AG04449 (cell line): ENCODE data around the gene TMED6.

Experiments
- CTCF ChIA-PET: fragments of 350-600 bp; formaldehyde crosslinking; extraction: SDS; loops from one replicate; lab custom pipeline; 2021; ENCODE audit warnings: antibody characterized with exemption; lab: Yijun Ruan, JAX
- POLR2A ChIA-PET: fragments of 400-600, 350-600 bp; formaldehyde crosslinking; extraction: SDS; loops from one replicate; lab custom pipeline; 2020; ENCODE audit warnings: antibody characterized with exemption, inconsistent platforms; lab: Yijun Ruan, JAX
- DNase-seq: peaks from one replicate; pipeline ENCODE4 v3.0.0-alpha.2; 2010; ENCODE audit warnings: low read depth, low spot score
- H3K4me3 ChIP-seq: 2 replicates; pipeline ENCODE4 v1.5.1; 2011; ENCODE audit warnings: low read depth, mild to moderate bottlenecking, control low read depth, low read length
- CTCF ChIP-seq: IDR thresholded peaks from one replicate; pipeline ENCODE4 v1.5.1; 2011; ENCODE audit warnings: mild to moderate bottlenecking, moderate library complexity, low read length, control low read depth, inconsistent platforms; ENCODE audit not compliant: insufficient read depth; ENCODE audit errors: missing control alignments

Gene TMED6

DNA sequence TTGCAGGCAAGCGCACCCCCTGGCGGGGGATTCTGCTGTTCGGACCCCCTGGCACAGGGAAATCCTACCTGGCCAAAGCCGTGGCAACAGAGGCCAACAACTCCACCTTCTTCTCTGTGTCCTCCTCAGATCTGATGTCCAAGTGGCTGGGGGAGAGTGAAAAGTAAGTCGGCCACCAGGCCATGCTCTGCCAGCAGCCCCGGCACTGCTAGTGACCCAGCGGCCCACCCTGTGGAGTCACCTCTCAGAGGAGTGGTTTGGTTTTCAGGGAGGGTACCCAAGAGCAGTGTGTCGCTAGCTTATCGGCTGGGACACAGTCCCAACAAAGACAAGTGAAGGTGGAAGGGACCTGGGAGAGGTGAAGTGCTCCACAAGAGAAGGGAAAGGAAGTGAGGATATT is 32.2 kb downstream of the TMED6 start:
- POLR2A ChIA-PET, result no interaction called here
- CTCF ChIA-PET, result interaction anchor here (1.0 to 1.9 kb wide), 3 partner anchors 9 to 435 kb away, joined by 4 read pairs; partner anchors contain the start of genes NOB1 and PDF
- TF ChIP-seq CTCF, result no peak
- no peak for DNase-seq
- no peak overlapping the region for H3K4me3 ChIP-seq

- no peak overlapping the region for H3K4me3 ChIP-seq
- DNase-seq, result no peak
- POLR2A ChIA-PET, result no interaction called here
- CTCF ChIA-PET, result interaction anchor here (1.0 to 1.9 kb wide), 3 partner anchors 10 to 436 kb away, joined by 4 read pairs; partner anchors contain the start of genes NOB1 and PDF
- TF ChIP-seq CTCF, result no peak
These were observed 32.7 kb downstream of the TMED6 start for GRCh38 chr16:69318911-69319289.

GRCh38 chr16:69318177-69318910 is 33.2 kb downstream of the TMED6 start:
- CTCF ChIA-PET, result interaction anchor here (1.7 to 1.9 kb wide), 2 partner anchors 10 to 436 kb away, joined by 4 read pairs; partner anchors contain the start of gene NOB1
- no peak for DNase-seq
- no peak overlapping the region for H3K4me3 ChIP-seq
- no peak for TF ChIP-seq CTCF
- POLR2A ChIA-PET, result interaction anchor here (0.6 kb wide), 1 partner anchor 8 kb away, joined by 3 read pairs; no protein-coding TSS in a partner anchor

- no peak overlapping the region for H3K4me3 ChIP-seq
- POLR2A ChIA-PET, result no interaction called here
- DNase-seq, result no peak
- TF ChIP-seq CTCF, result no peak
- CTCF ChIA-PET, result interaction anchor here (2.0 to 5.5 kb wide), 2 partner anchors 9 to 167 kb away, joined by 5 to 52 read pairs; partner anchors contain the start of gene PDF
These were observed 35.0 kb downstream of the TMED6 start for GRCh38 chr16:69316595-69317034.

DNA sequence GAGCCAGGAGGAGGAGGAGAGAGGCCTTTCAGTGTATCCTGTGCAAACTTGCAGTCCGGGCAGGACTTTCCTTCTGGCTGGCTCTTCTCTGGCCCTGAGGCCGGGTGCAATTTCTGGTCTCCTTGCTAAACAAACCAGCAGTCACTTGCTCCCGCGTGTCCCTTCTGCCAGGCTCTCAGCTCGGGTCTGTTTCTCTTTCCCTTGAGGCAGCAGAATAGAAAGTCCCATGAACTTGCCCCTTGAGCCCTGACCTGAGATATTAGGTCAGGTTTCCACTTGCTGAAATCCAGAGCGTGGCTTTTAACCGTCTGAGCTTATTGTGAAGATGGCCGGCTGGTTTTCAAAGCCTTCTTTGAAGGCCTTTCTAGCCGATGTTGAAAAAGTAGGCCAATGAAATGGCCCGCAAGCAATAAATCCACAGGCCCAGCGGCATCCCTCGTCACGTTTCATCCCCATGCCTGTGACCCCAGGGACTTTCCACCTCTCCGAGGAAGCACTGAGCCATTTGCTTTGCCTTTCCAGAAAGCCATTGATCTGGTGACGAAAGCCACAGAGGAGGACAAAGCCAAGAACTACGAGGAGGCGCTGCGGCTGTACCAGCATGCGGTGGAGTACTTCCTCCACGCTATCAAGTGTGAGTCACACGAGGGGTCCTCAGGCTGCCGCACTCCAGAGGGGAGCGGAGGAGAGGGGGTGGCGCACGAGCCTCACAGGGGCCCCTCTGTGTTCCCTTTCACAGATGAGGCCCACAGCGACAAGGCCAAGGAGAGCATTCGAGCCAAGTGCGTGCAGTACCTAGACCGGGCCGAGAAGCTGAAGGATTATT is 35.9 kb downstream of the TMED6 start:
- H3K4me3 ChIP-seq, result no peak overlapping the region
- DNase-seq, result no peak
- ChIA-PET POLR2A (interaction anchor here (0.6 kb wide), 1 partner anchor 146 kb away, joined by 3 read pairs; no protein-coding TSS in a partner anchor), CTCF (interaction anchor here (0.7 to 5.5 kb wide), 3 partner anchors 10 to 166 kb away, joined by 3 to 52 read pairs (median 5); partner anchors contain the start of genes COG8 and PDF)
- no peak for TF ChIP-seq CTCF
